H9 (cell line): ENCODE data around the gene TAF5L. TPM values are rescaled to one million over a fixed set of nuclear protein-coding genes. Genes with fewer than 3 reads are reported as not detected.

Experiments
- DNase-seq: peaks from one replicate; pipeline ENCODE4 v3.0.0-alpha.2; 2017
- H2AFZ ChIP-seq: one replicate; pipeline ENCODE4 v1.6.1; 2013; ENCODE audit warnings: mild to moderate bottlenecking, low read length, control low read depth, moderate library complexity
- H2AK5ac ChIP-seq: 2 replicates; pipeline ENCODE4 v1.6.1; 2013; ENCODE audit warnings: low read length, control low read depth, mixed read lengths; ENCODE audit not compliant: insufficient read length
- H2BK120ac ChIP-seq: one replicate; pipeline ENCODE4 v1.6.1; 2013; ENCODE audit warnings: low read depth, mild to moderate bottlenecking, low read length, control low read depth, inconsistent platforms; ENCODE audit not compliant: poor library complexity, severe bottlenecking
- H2BK12ac ChIP-seq: 2 replicates; pipeline ENCODE4 v1.6.1; 2013; ENCODE audit warnings: low read length, control low read depth, mixed read lengths, low read depth; ENCODE audit not compliant: insufficient read length
- H2BK15ac ChIP-seq: 2 replicates; pipeline ENCODE4 v1.6.1; 2013; ENCODE audit warnings: low read depth, low read length, control low read depth
- H2BK20ac ChIP-seq: one replicate; pipeline ENCODE4 v1.6.1; 2013; ENCODE audit warnings: low read depth, mild to moderate bottlenecking, low read length, control low read depth, inconsistent platforms; ENCODE audit not compliant: poor library complexity, severe bottlenecking
- H2BK5ac ChIP-seq: 2 replicates; pipeline ENCODE4 v1.6.1; 2013; ENCODE audit warnings: low read length, control low read depth, mixed read lengths; ENCODE audit not compliant: insufficient read length
- H3K14ac ChIP-seq: 2 replicates; pipeline ENCODE4 v1.6.1; 2013; ENCODE audit warnings: low read length, control low read depth; ENCODE audit not compliant: insufficient read depth
- H3K18ac ChIP-seq: 2 replicates; pipeline ENCODE4 v1.6.1; 2013; ENCODE audit warnings: low read depth, mild to moderate bottlenecking, mixed read lengths, low read length, control low read depth; ENCODE audit not compliant: insufficient read length
- H3K23ac ChIP-seq: 2 replicates; pipeline ENCODE4 v1.6.1; 2013; ENCODE audit warnings: low read length, control low read depth, mixed read lengths, low read depth; ENCODE audit not compliant: insufficient read length
- H3K23me2 ChIP-seq: 2 replicates; pipeline ENCODE4 v1.6.1; 2013; ENCODE audit warnings: low read depth, mild to moderate bottlenecking, mixed read lengths, low read length, control low read depth; ENCODE audit not compliant: insufficient read length, poor library complexity, severe bottlenecking
- H3K27ac ChIP-seq: 2 replicates; pipeline ENCODE4 v1.5.1; 2013; ENCODE audit warnings: low read length, control low read depth, mixed read lengths, low read depth; ENCODE audit not compliant: insufficient read length
- H3K27me3 ChIP-seq: 2 replicates; pipeline ENCODE4 v1.6.1; 2013; ENCODE audit warnings: low read length, control low read depth, inconsistent platforms; ENCODE audit not compliant: insufficient read depth
- H3K4ac ChIP-seq: 2 replicates; pipeline ENCODE4 v1.6.1; 2013; ENCODE audit warnings: low read depth, mild to moderate bottlenecking, control low read depth, inconsistent platforms, low read length, moderate library complexity
- H3K4me1 ChIP-seq: 2 replicates; pipeline ENCODE4 v1.6.1; 2013; ENCODE audit warnings: low read length, control low read depth, inconsistent platforms; ENCODE audit not compliant: insufficient read depth
- H3K4me2 ChIP-seq: 2 replicates; pipeline ENCODE4 v1.6.1; 2013; ENCODE audit warnings: low read length, control low read depth, mixed read lengths; ENCODE audit not compliant: insufficient read length, insufficient read depth
- H3K56ac ChIP-seq: 2 replicates; pipeline ENCODE4 v1.6.1; 2013; ENCODE audit warnings: low read depth, mild to moderate bottlenecking, mixed read lengths, low read length, control low read depth; ENCODE audit not compliant: insufficient read length
- H3K79me1 ChIP-seq: 2 replicates; pipeline ENCODE4 v1.6.1; 2013; ENCODE audit warnings: low read depth, mild to moderate bottlenecking, moderate library complexity, low read length, control low read depth, inconsistent platforms; ENCODE audit not compliant: insufficient read depth, poor library complexity, severe bottlenecking
- H3K79me2 ChIP-seq: 2 replicates; pipeline ENCODE4 v1.6.1; 2013; ENCODE audit warnings: low read length, control low read depth, inconsistent platforms; ENCODE audit not compliant: insufficient read depth
- H3K9ac ChIP-seq: 2 replicates; pipeline ENCODE4 v1.6.1; 2013; ENCODE audit warnings: low read length, control low read depth, mixed read lengths; ENCODE audit not compliant: insufficient read length; ENCODE audit errors: extremely low read depth
- H3K9me3 ChIP-seq: one replicate; pipeline ENCODE4 v1.6.1; 2013; ENCODE audit warnings: low read depth, low read length, inconsistent platforms; ENCODE audit not compliant: control insufficient read depth
- H3T11ph ChIP-seq: one replicate; pipeline ENCODE4 v1.6.1; 2013; ENCODE audit warnings: mild to moderate bottlenecking, low read length, control low read depth, inconsistent platforms
- H4K20me1 ChIP-seq: one replicate; pipeline ENCODE4 v1.6.1; 2013; ENCODE audit not compliant: control insufficient read depth, insufficient read length, insufficient read depth
- H4K5ac ChIP-seq: 2 replicates; pipeline ENCODE4 v1.6.1; 2013; ENCODE audit warnings: low read depth, mild to moderate bottlenecking, mixed read lengths, low read length, control low read depth; ENCODE audit not compliant: insufficient read length
- H4K8ac ChIP-seq: replicated peaks from 2 replicates; pipeline ENCODE4 v1.6.1; 2013; ENCODE audit warnings: low read length, control low read depth, mixed read lengths, low read depth; ENCODE audit not compliant: insufficient read length
- H4K91ac ChIP-seq: 2 replicates; pipeline ENCODE4 v1.6.1; 2013; ENCODE audit warnings: low read depth, mild to moderate bottlenecking, moderate library complexity, mixed read lengths, low read length, control low read depth; ENCODE audit not compliant: insufficient read length
- H3K27ac Mint-ChIP-seq, 3 experiments: 2 replicates in 2 of 3; 3 replicates in 1 of 3; pipeline ENCODE4 v1.8.0; 2020 to 2021; ENCODE audit warnings: mixed read lengths in 3 of 3, mild to moderate bottlenecking in 1 of 3, moderate library complexity in 1 of 3
- H3K27me3 Mint-ChIP-seq: 2 replicates; pipeline ENCODE4 v1.8.0; 2021; ENCODE audit warnings: low read depth, mild to moderate bottlenecking, moderate library complexity, mixed read lengths
- H3K36me3 Mint-ChIP-seq, 3 experiments: 2 replicates in 2 of 3; 3 replicates in 1 of 3; pipeline ENCODE4 v1.8.0; 2020 to 2021; ENCODE audit warnings: low read depth in 3 of 3, mixed read lengths in 3 of 3; ENCODE audit not compliant: insufficient read depth in 1 of 3
- H3K4me1 Mint-ChIP-seq, 2 experiments: 2 replicates each; pipeline ENCODE4 v1.8.0; 2020; ENCODE audit warnings: mixed read lengths in 2 of 2
- H3K4me3 Mint-ChIP-seq, 2 experiments: 2 replicates in 1 of 2; 3 replicates in 1 of 2; pipeline ENCODE4 v1.8.0; 2020 to 2021; ENCODE audit warnings: mild to moderate bottlenecking in 2 of 2, mixed read lengths in 2 of 2, moderate library complexity in 1 of 2
- H3K9me3 Mint-ChIP-seq, 2 experiments: 2 replicates in 1 of 2; 3 replicates in 1 of 2; pipeline ENCODE4 v1.8.0; 2020; ENCODE audit warnings: mild to moderate bottlenecking in 2 of 2, mixed read lengths in 2 of 2, moderate library complexity in 1 of 2
- WGBS: extraction: QIAGEN DNeasy Blood & Tissue Kit; methylation state at CpG from one replicate; pipeline ENCODE4 v1.1.7; 2013; ENCODE audit warnings: missing lambda C conversion rate, low lambda C conversion rate, mixed read lengths; ENCODE audit not compliant: insufficient read length; ENCODE audit errors: extremely low coverage; 5-methylcytosine and 5-hydroxymethylcytosine counted together
- total RNA-seq: library from RNA; stranded (reverse); gene quantifications from 2 replicates; pipeline ENCODE4 v1.2.1, GENCODE V29; 2021
- TF ChIP-seq, protein P1 (sequence below): fragments of 200-600 bp; sonication (generic); conservative IDR thresholded peaks from 3 replicates; pipeline ENCODE4 v1.8.0; 2021; ENCODE audit warnings: antibody characterized with exemption, mild to moderate bottlenecking

TAF5L gene
- total RNA-seq, 1 experiment from 2014 or later: 30.3 TPM

DNA sequence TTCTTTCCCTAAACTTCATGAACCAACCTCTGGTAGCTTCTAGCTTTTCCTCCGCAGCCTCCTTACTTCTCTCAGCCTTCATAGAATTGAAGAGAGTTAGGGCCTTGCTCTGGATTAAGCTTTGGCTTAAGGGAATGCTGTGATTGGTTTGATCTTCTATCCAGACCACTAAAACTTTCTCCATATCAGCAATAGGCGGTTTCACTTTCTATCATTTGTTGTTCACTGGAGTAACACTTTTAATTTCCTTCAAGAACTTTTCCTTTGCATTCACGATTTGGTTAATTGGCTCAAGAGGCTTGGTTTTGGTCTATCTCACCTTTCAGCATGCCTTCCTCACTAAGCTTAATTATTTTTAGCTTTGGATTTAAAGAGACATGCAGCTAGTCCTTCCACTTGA, 5.2 kb upstream of the TAF5L start:
- H2AFZ ChIP-seq: no peak overlapping the region
- H3K27me3 ChIP-seq: no peaks in the 10 kb centered on the region
- H3K79me2 ChIP-seq: peaks cover 40% of the 10 kb centered on the region
- no peak overlapping the region for H4K8ac ChIP-seq
- H3K18ac ChIP-seq: no peak overlapping the region
- no peak overlapping the region for H4K91ac ChIP-seq
- Mint-ChIP-seq H3K36me3 (peaks cover 25 to 62% (median 46%) of the 10 kb centered on the region in 3 experiments), H3K27me3 (no peaks in the 10 kb centered on the region), H3K27ac (no peak overlapping the region), H3K9me3 (no peaks in the 10 kb centered on the region), H3K4me3 (no peak overlapping the region), H3K4me1 (peaks cover 7 to 13% of the 10 kb centered on the region in 2 experiments)
- no peak overlapping the region for H3K4me2 ChIP-seq
- H3K23ac ChIP-seq: no peak overlapping the region
- no peaks in the 10 kb centered on the region for H3K79me1 ChIP-seq
- H2BK15ac ChIP-seq: no peak overlapping the region
- H3K56ac ChIP-seq: no peak overlapping the region
- no peak overlapping the region for H3T11ph ChIP-seq
- H3K23me2 ChIP-seq: peaks cover 2% of the 10 kb centered on the region
- TF ChIP-seq, protein P1, sequence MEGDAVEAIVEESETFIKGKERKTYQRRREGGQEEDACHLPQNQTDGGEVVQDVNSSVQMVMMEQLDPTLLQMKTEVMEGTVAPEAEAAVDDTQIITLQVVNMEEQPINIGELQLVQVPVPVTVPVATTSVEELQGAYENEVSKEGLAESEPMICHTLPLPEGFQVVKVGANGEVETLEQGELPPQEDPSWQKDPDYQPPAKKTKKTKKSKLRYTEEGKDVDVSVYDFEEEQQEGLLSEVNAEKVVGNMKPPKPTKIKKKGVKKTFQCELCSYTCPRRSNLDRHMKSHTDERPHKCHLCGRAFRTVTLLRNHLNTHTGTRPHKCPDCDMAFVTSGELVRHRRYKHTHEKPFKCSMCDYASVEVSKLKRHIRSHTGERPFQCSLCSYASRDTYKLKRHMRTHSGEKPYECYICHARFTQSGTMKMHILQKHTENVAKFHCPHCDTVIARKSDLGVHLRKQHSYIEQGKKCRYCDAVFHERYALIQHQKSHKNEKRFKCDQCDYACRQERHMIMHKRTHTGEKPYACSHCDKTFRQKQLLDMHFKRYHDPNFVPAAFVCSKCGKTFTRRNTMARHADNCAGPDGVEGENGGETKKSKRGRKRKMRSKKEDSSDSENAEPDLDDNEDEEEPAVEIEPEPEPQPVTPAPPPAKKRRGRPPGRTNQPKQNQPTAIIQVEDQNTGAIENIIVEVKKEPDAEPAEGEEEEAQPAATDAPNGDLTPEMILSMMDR: no peak
- no peak overlapping the region for H2AK5ac ChIP-seq
- no peak for DNase-seq
- no peak overlapping the region for H2BK120ac ChIP-seq
- no peaks in the 10 kb centered on the region for H4K20me1 ChIP-seq
- H3K9ac ChIP-seq: no peak overlapping the region
- H2BK5ac ChIP-seq: no peak overlapping the region
- H3K4ac ChIP-seq: no peak overlapping the region
- WGBS: no CpG with 5 or more reads among the region's 3 CpGs
- H4K5ac ChIP-seq: no peak overlapping the region
- H2BK20ac ChIP-seq: no peak overlapping the region
- no peak overlapping the region for H3K27ac ChIP-seq
- no peak overlapping the region for H3K14ac ChIP-seq
- H3K4me1 ChIP-seq: no peaks in the 10 kb centered on the region
- no peak overlapping the region for H2BK12ac ChIP-seq
- H3K9me3 ChIP-seq: no peaks in the 10 kb centered on the region
